GM19023 (cell line): ENCODE measurements around the gene CLCN6.

Experiments
- ATAC-seq: cut with Tn5 transposase; IDR thresholded peaks from one replicate; pipeline ENCODE4 v1.9.1; 2021; ENCODE audit warnings: mild to moderate bottlenecking, moderate library complexity; ENCODE audit not compliant: unreplicated experiment

Gene CLCN6

DNA sequence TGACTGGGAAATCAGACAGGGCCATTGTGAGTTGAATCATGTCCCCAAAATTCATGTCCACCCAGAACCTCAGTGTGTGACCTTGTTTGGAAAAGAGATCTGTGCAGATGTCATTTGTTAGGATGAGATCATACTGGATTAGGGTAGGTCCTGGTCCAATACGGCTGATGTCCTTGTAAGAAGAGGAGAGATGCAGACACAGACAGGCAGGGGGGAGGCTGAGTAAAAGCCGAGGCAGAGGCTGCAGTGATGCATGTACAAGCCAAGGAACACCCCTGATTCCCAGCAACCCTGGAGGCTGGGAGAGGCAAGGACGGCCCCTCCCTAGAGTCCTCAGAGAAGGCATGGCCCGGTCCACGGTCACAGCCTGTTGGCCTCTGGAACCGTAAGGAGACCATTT lies 68.6 kb downstream of the CLCN6 start:
- ATAC-seq: no peak

DNA sequence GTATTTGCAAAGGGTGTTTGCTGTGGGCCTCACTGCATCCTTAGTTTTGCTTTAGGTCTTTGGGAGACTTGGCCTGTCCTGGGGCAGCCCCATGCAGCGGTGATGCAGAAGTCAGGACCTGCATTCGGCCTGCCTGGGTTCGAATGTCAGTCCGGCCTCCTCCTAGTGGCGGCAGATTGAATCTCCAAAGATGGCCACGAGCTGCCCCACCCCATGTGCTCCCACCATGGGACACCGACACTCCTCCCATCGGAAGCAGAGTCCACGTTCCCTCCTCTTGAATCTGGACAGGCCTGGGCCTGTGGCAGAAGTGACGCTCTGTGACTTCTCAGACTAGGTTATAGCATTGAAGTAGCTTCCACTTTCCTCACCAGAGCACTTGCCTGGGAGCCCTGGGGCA lies 69.1 kb downstream of the CLCN6 start:
- ATAC-seq: no peak

DNA sequence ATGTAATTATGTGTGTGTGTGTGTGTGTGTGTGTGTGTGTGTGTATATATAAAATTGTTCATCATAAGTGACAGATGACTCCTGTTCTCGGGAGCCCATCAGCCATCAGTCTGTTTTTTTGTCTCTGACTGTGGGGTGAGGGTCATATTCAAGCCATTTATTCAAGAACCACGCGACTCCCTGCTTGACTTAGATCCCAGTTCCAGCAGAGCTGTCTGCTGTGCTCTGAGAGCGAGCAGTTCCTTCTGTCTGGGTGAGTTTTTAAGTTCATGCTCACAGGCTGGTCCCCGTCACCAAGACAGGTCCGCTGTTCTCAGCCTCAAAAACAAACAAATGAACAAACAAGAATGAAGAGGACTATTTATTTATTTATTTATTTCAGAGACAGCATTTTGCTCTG lies 71.1 kb downstream of the CLCN6 start:
- ATAC-seq: no peak

DNA sequence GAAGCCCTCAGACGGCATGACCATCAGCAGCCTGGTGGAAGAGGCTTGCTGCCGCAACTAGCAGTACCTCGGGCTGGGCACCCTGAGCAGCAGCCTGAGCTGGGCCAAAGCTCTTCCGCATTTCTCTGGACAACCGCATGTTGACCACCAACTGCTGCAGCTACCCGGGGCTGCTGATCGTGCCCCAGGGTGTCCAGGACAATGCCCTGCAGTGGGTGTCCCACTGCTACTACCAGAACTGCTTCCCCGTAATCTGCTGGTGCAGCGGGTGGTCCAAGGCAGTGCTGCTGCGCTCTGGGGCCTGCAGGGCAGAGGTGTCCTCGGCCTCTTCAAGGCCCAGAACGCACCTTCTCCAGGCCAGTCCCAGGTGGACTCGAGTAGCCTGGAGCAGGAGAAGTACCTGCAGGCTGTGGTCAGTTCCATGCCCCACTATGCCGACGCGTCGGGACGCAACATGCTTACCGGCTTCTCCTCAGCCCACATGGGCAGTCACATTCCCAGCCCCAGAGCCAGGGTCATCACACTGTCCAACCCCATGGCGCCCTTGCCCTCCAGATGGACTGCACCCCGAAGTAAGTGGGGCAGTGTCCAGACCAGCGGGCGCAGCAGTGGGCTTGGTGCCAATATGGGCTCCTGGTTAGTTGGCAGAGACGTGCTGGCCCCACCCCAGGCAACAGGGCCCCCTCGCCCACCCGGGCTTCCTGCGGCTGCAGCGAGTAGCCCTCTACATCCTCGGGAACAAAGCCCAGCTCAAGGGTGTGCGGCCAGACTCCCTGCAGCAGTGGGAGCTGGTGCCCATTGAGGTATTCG lies 72.3 kb downstream of the CLCN6 start:
- ATAC-seq: no peak

DNA sequence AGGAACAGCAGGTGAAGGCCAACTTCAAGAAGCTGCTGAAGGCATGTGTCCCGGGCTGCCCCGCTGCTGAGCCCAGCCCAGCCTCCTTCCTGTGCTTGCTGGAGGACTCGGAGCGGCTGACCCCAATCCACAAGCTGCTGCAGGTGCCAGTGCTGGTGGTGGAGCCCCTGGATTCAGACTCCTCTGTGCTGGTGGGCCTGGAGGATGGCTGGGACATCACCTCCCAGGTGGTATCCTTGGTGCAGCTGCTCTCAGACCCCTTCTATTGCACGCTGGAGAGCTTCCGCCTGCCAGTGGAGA lies 72.8 kb downstream of the CLCN6 start:
- ATAC-seq: no peak

DNA sequence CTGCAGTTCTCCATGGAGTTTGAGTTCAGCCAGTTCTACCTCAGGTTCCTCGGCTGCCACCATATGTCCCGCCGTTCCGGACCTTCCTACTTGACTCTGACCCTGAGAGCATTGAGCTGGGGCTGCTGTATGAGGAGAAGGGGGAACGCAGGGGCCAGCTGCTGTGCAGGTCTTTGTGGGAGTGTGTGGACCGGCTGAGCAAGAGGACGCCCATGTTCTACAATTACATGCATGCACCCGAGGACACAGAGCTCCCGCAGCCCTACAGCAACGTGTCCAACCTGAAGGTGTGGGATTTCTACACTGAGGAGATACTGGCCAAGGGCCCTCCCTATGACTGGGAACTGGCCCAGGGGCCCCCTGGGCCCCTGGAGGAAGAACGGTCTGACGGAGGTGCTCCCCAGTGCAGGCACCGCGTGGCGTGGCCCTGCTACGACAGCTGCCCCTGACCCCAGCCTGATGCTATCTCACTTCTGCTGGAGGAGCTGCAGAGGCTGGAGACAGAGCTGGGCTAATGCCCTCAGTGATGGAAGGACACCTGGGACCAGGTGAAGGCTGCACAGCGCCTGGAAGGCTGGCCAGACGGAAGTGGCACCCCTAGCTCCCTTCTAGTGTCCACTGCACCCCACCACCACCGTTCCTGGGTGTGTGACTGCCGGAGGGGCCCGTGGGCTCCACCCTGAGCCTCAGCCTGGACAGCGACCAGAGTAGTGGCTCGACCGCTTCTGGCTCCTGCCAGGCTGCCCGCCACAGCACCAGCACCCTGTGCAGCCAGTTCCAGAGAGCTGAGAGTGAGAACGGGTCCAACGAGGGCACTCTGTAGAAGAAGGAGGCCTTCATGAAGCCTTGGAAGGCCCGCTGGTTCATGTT lies 73.6 kb downstream of the CLCN6 start:
- ATAC-seq: no peak

DNA sequence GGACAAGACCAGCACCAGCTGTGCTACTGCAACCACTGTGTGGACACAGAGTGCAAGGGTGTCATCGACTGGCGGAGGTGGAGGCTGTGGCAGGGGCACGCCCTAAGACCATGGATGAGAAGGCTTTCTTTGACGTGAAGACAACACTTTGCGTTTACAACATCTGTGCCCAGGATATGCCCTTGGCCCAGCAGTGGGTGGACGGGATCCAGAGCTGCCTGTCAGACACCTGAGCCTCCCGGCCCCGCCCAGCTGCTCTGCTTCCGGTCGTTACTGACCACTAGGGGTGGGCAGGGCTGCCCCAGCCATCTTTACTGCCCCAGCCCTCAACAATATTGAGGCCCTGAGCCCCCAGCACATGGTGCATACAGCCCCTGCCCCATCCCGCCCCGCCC lies 74.2 kb downstream of the CLCN6 start:
- ATAC-seq: no peak

DNA sequence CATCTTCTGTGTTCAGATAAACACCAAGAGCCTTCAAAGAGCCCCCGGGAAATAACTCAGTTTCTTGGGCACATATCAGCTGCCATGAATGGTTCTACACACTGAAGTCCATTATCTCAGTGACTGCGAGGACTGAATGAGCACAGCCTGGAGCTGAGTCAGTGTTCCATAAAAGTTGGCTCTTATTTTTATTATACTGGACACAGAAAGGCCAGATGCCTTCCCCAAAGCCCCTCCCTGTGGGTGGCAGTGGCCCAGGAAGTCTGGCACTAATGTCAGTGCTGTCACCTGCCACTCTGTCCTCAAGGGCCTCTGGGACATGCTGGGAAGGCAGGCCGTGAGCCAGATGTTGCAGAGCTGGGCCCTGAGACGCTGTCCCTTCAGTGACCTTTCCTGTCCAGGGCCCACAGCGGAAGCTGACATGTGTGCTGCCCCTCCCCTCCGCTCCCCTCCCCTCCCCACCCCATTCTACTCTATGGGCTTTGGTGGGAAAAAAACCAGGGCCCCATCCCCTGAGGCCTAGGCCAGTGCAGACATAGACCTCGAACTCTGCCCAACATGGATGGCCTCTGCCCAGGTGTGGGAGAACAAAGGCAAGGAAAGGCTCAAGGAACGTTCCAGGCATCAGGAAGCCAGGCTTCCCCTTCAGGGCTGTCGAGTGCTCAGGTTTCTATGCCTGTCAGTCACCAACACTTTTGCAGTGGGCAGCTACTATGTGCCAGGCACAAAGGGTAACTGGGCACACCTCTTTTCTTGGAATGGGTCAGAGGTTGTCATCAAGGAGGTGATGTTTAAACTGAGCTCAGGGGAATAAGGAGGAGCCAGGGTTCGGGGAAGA lies 75.1 kb downstream of the CLCN6 start:
- no peak for ATAC-seq

DNA sequence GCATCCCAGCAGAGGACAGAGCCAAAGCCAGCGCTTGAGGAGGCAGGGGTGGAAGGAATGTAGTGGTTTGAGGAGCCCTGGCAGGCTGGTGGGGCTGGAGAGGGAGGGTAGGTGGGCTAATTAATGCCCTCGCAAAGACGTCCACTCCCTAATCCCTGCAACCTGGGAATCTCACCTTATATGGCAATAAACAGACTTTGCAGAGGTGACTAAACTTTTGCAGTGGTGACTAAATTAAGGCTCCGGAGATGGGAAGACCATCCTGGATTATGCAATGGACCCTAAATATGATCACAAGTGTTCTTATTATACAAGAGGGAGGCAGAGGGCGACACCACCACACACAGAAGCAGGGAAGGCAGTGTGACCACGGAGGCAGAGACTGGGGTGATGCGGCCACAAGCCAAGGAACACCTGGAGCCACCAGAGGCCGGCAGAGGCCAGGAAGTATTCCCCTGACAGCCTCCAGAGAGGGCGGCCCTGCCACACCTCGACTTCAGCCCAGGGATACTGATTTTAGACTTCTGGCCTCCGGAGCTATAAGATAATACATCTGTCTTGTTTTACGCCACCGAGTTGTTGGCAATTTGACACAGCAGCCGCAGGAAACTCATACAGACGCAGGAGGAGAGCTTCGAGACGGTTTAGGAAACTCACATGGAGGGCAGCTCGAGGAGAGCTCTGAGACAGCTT lies 75.9 kb downstream of the CLCN6 start:
- no peak for ATAC-seq

DNA sequence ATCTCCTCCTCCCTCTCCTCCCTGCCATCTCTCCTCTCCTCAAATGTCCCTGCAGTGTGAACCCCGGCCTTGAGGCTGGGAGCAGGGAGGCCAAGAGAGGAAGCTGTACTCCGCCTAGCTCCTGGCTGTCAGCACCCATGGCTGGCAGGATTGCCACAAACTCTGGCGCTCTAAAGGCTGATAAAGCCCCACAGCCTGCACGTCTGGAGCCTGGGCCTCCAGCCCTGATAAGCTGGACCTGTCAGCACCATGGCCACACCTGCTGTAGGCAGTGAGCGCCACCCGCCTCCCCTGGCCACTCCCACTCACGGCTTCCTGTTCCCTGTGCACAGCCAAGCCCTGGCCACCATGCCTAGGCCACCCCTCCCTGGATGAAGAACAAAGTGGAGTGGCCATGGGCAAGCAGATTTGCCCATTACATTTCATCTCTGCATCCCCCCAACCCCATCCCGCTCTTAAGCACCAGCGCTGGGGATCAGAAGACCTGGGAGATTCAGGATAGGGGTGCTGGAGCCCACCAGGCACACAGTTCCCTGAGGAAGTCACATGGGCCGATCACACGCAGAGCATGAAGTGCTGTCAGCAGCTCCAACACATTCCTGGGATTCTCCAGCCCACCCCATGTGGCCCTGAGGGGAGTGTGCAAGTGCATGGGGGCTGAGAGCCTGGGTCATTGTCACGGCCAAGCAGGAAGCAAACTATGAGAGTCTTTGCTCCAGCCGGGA lies 77.0 kb downstream of the CLCN6 start:
- no peak for ATAC-seq

DNA sequence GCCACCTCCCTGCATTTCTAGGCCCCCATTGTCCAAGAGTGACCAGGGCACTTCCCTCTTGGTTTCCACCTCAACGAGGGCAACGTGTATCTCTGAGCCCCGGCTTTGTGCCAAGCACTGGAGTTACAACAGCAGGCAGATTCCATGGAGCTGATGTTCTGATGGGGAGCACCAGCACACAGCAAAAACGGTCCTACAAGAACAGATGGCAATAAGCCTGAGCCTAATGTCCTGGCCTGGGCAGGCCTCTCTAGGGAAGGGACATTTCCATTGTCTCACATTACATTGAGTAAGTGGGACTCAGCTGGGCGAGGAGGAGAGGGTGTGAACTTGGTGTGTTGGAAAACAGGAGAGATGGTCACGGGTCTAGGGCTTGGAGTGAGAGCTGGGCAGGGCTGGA lies 79.9 kb downstream of the CLCN6 start:
- no peak for ATAC-seq

DNA sequence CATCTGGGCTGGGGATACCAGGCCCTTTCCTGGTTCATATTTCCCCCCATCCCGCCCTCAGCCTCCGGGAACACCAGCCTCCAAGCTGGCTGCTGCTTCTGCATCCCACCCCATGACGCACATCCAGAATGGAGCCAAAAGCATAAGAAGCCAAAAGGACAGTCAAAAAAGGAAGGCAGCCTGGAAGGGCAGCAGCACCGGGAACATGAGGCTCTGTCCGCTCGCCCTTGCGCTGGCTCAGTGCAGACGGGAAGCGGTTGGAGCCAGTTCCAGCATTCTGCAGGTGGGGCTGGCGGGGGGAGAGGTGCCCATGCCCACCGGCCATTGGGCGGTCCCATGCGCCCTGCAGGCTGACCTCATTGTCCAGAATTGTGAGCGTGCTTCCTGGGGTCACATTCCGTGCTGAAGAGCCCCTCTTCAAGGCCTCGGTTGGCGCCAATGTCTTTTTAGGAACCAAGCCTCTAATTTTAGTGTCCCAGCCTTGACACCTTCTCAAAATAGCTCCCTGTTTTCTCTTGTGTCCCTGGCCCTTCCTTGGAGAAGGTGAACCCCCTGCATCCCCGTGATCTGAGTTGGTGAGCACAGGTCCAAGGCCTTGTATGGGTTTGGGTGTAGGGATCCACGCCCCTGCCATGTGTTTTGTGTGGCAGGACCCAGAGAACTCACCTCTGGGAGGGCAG lies 81.1 kb downstream of the CLCN6 start:
- ATAC-seq: no peak

DNA sequence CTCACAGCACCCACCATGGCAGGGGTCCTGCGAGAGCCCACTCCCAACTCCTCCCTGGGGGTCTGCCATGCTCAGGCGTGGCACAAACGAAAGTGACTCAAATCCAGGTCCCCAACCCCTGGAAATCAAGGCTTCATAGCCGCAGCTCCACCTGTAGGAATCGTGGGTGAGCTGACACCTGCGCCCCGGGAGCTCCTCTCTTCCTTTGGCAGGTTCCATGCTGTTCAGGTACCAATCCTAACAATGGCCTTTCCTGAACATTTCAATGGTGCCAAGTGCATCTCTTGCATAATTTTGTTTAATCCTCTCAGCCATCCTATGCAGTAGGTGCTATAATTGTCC lies 81.6 kb downstream of the CLCN6 start:
- no peak for ATAC-seq

DNA sequence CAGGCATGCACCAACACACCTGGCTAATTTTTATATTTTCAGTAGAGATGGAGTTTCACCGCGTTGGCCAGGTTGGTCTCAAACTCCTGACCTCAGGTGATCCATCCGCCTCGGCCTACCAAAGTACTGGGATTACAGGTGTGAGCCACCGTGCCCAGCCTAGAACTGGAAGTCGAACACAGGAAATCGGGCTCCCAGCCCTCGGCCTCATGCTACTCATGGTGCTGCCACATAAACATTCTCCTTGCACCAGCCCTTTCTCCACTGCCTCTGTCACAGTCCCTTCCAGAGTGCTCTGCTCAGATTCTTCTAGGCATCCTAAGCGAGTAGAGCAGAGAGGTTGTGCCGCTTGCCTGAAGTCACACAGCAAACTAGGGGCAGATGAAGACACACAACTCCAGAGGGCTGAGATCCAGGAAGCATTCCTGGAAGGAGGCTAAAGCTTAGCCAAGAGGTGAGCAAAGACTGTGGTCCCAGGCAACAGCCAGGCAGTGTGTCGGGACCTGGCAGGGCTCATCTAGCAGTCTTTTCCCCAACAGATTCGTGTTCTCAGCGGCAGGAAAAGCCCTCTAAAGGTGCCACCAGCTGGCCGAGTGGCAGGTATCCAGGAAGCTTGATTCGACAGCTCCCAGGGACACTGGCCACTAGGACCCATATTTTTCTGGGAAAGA lies 82.3 kb downstream of the CLCN6 start:
- ATAC-seq: no peak

DNA sequence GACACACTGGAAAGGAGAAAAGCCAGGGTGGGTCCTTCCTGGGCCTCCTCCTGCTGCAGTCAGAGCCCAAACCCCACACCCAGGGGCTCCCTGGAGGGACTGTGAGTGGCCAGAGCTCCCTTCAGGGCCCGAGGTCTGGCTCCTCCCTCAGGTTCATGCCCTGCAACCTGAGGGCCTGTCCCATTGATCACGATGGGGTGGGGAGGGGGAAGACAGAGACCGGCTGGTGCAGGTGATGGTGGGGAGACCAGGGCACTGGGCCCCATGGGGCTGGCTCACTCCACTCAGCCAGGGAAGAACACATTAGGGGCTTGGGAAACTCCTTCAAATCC lies 82.9 kb downstream of the CLCN6 start:
- no peak for ATAC-seq

DNA sequence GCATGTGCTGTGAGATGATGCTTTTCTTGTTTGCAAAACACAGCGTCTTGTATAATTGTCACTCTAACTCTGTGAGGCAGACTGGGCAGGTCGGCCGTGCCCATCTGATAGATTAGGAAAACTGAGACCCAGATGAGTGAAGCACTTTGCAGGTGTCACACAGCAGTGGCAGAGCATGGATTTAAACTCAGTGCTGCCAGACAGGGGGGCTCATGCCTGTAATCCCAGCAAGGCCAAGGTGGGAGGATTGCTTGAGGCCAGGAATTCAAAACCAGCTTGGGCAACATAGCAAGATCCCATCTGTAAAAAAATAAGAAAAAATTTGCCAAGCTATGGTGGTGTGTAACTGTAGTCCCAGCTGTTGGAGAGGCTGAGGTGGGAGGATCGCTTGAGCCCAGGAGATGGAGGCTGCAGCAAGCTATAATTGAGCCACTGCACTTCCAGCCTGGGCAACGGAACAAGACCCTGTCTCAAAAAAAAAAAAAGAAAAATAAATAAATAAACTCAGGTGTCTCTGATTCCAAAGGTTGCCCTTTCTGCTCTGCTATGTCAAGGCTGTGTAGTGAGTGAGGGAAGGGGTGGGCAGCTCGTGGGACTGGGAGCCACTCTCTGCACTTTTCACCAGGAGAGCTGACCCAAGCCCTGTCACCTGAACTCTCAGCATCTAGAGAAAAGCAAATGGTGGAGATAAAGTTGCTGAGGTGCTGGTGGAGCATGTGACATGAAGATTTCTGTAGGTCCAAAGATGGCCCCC lies 85.6 kb downstream of the CLCN6 start:
- no peak for ATAC-seq
